Peyer's patch (tissue), 4 donors: ENCODE data around the gene EPB41L1.

ENCODE experiments used
- CTCF ChIP-seq, 6 experiments: fragments of 450-650 bp in 4 of 6; fragments of 200-600 bp in 2 of 6; sonication (generic) in 1 of 6; IDR thresholded peaks; one replicate each; pipeline ENCODE4 v1.5.1; 2017 to 2019; ENCODE audit warnings: antibody characterized with exemption in 6 of 6, mild to moderate bottlenecking in 3 of 6, moderate library complexity in 1 of 6
- POLR2A ChIP-seq, 2 donors: fragments of 450-650 bp; IDR thresholded peaks; one replicate each; pipeline ENCODE4 v1.5.1; 2017; ENCODE audit warnings: antibody characterized with exemption in 2 of 2, mild to moderate bottlenecking in 2 of 2, moderate library complexity in 2 of 2

DNA sequence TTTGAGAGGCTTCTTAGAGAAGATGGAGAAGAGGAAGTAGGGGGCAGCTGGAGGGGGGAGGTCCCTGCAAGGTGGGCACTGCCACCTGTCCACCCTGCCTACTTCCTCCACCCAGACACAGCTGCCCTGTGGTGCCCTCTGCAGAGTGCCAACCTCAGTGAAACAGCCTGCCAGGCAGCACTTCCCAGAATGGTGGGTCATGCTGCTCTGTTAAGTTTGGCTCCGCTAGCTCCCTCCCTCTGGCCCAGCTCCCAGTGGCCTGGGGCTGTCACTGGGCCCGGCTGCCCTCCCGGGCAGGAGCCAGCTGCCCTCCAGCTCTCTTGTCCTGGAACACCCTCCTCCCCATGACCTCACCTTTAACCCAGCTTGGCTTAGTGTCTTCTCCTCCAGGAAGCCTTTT lies 5.1 kb upstream of the EPB41L1 start:
- TF ChIP-seq CTCF (IDR thresholded peaks at IDR 0.05) (no peak), POLR2A (IDR thresholded peaks at IDR 0.05) (no peak)
